Panc1 (cell line): ENCODE measurements around the gene LMAN2. TPM values are rescaled to one million over a fixed set of nuclear protein-coding genes. Genes with fewer than 3 reads are reported as not detected.

ENCODE experiments used
- ATAC-seq: fragments of 200-7000 bp; cut with Tn5 transposase; 2 replicates; pipeline ENCODE4 v1.9.1; 2020; ENCODE audit warnings: mild to moderate bottlenecking, moderate library complexity
- BruUV-seq: library from RNA; stranded (reverse); fragments of 400-500 nt; replicated peaks from 2 replicates; lab custom pipeline; 2021; lab: Mats Ljungman, UMichigan
- CTCF ChIA-PET: fragments of 300-600 bp; sonication (Branson Sonifier 250); formaldehyde crosslinking; loops from one replicate; lab custom pipeline; 2022; ENCODE audit warnings: antibody characterized with exemption; lab: Charles Lee
- POLR2A ChIA-PET: fragments of 300-600 bp; sonication (Branson Sonifier 250); formaldehyde crosslinking; loops from one replicate; lab custom pipeline; 2022; ENCODE audit warnings: antibody characterized with exemption; lab: Charles Lee
- DNase-seq: peaks from one replicate; pipeline ENCODE4 v3.0.0-alpha.2; 2010; ENCODE audit warnings: low read depth, low spot score
- H3K27ac ChIP-seq: 2 replicates; pipeline ENCODE4 v1.5.1; 2011; ENCODE audit warnings: mild to moderate bottlenecking, low read length, inconsistent platforms
- H3K27me3 ChIP-seq: fragments of 200-500 bp; sonication (Bioruptor generic); 2 replicates; pipeline ENCODE4 v1.6.0; 2014; ENCODE audit warnings: low read length, inconsistent platforms; ENCODE audit not compliant: control insufficient read depth, insufficient read depth
- H3K36me3 ChIP-seq: fragments of 200-500 bp; sonication (Bioruptor generic); 2 replicates; pipeline ENCODE4 v1.5.1; 2014; ENCODE audit warnings: inconsistent platforms, mild to moderate bottlenecking, low read length, moderate library complexity; ENCODE audit not compliant: control insufficient read depth, insufficient read depth
- H3K4me1 ChIP-seq: 2 replicates; pipeline ENCODE4 v1.5.1; 2011; ENCODE audit warnings: inconsistent platforms, mild to moderate bottlenecking, low read length, moderate library complexity; ENCODE audit not compliant: control insufficient read depth, insufficient read depth
- H3K4me3 ChIP-seq, 2 experiments: 2 replicates each; pipeline ENCODE4 v1.5.1; 2011 to 2012; ENCODE audit warnings: low read depth in 2 of 2, low read length in 2 of 2, mild to moderate bottlenecking in 2 of 2, inconsistent platforms in 1 of 2, moderate library complexity in 1 of 2
- H3K9me3 ChIP-seq: fragments of 200-500 bp; sonication (Bioruptor generic); 2 replicates; pipeline ENCODE4 v1.5.1; 2014; ENCODE audit warnings: low read depth, mild to moderate bottlenecking, inconsistent platforms, low read length, moderate library complexity; ENCODE audit not compliant: control insufficient read depth, insufficient read depth
- POLR2AphosphoS5 ChIP-seq: IDR thresholded peaks from 2 replicates; pipeline ENCODE4 v1.6.1; 2012; ENCODE audit warnings: mild to moderate bottlenecking, low read depth, low read length, moderate library complexity
- SIN3A ChIP-seq: IDR thresholded peaks from 2 replicates; pipeline ENCODE4 v1.6.1; 2012; ENCODE audit warnings: low read depth, mild to moderate bottlenecking, low read length, moderate library complexity, borderline replicate concordance; ENCODE audit not compliant: insufficient read depth
- TCF7L2 ChIP-seq: IDR thresholded peaks from 2 replicates; pipeline ENCODE4 v1.6.1; 2011; ENCODE audit warnings: mild to moderate bottlenecking, low read depth, low read length, inconsistent platforms
- in situ Hi-C: cut with HindIII; loops from 2 replicates; pipeline ENCODE4 v1.10.0; 2016; ENCODE audit warnings: low sequenced_read_pairs, low pct_unique_long_range_greater_than_20kb
- intact Hi-C: fragments of 100-400 bp; cut with micrococcal nuclease; formaldehyde crosslinking; loops from one replicate; pipeline ENCODE4 v1.10.0; 2022; ENCODE audit not compliant: unreplicated experiment
- total RNA-seq: library from RNA; stranded (reverse); gene quantifications from one replicate; pipeline ENCODE4 v1.2.1, GENCODE V29; 2021; ENCODE audit not compliant: unreplicated experiment
- TF ChIP-seq, protein P1 (sequence below): fragments of 450-650 bp; IDR thresholded peaks from 2 replicates; pipeline ENCODE4 v1.5.1; 2017; ENCODE audit warnings: mild to moderate bottlenecking
- TF ChIP-seq, protein P2 (sequence below), 2 experiments: IDR thresholded peaks; 2 replicates each; pipeline ENCODE4 v1.6.1; 2011 to 2012; ENCODE audit warnings: low read depth in 2 of 2, control low read depth in 1 of 2, low read length in 1 of 2, mild to moderate bottlenecking in 1 of 2, moderate library complexity in 1 of 2; ENCODE audit not compliant: insufficient read depth in 1 of 2

LMAN2 gene
- total RNA-seq, 1 experiment from 2014 or later = 140 TPM

DNA sequence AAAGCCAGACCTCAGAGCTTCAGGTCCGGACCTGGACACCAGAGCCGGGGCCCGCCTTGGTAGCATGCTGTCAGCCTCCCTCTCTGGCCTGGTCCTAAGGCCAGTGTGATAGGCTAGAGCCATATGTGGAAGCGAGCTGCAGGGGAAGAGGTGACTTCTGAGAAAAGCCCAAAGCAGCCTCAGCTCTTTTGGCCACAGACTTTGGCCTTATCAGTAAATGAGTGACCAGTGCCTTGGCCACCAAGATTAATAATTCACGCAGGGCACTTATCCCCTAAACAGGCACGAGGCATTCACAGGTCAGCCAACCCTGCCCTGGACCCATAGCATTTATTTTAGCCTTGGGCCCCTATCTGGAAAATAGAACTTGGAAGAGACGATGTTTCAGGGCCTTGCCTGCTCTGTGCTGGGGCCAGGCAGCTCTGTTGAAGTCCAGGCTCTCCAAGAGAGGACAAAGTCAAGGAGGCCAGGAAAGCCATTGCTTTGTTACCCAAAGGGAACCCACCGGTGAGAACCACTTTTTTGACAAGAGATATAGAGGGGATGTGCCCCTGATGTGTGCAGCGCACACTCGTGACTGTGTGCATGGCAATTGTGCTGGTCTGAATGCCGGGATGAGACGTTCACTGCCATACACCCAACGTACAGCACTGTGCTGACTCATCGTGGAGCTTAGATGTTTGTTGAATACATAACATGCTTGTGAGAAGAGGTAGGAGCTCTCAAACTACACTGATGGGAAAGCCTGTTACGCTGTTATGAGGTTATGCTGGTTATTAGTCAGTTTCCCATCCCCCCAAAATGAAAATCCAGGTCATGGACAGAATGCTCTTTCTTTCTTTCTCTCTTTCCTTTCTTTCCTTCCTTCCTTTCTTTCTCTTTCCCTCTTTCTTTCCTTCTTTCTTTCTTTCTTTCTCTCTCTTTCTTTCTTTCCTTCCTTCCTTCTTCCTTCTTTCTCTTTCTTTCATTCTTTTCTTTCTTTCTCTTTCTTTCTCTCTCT lies 27.7 kb upstream of the LMAN2 start:
- ATAC-seq (peak; percentile 60), DNase-seq (no peak)
- POLR2A ChIA-PET = interaction anchor here (0.6 kb wide), 1 partner anchor 75 kb away, joined by 4 read pairs; no protein-coding TSS in a partner anchor
- Histone ChIP-seq H3K4me3 (no peak overlapping the region), H3K36me3 (no peaks in the 10 kb centered on the region), H3K27me3 (no peaks in the 10 kb centered on the region), H3K4me1 (peaks cover 4% of the 10 kb centered on the region; the same call in 1 of the 2 replicates), H3K9me3 (no peaks in the 10 kb centered on the region), H3K27ac (no peak overlapping the region; the same call in 1 of the 2 replicates)
- CTCF ChIA-PET = interaction anchor here (0.6 to 1.7 kb wide), 2 partner anchors 10 to 66 kb away, joined by 3 to 4 read pairs; no protein-coding TSS in a partner anchor
- in situ Hi-C loops = no loop called here
- intact Hi-C loops = no loop called here
- TF ChIP-seq TCF7L2 = no peak
- no peak for TF ChIP-seq SIN3A
- TF ChIP-seq, protein P1, sequence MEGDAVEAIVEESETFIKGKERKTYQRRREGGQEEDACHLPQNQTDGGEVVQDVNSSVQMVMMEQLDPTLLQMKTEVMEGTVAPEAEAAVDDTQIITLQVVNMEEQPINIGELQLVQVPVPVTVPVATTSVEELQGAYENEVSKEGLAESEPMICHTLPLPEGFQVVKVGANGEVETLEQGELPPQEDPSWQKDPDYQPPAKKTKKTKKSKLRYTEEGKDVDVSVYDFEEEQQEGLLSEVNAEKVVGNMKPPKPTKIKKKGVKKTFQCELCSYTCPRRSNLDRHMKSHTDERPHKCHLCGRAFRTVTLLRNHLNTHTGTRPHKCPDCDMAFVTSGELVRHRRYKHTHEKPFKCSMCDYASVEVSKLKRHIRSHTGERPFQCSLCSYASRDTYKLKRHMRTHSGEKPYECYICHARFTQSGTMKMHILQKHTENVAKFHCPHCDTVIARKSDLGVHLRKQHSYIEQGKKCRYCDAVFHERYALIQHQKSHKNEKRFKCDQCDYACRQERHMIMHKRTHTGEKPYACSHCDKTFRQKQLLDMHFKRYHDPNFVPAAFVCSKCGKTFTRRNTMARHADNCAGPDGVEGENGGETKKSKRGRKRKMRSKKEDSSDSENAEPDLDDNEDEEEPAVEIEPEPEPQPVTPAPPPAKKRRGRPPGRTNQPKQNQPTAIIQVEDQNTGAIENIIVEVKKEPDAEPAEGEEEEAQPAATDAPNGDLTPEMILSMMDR = no peak
- TF ChIP-seq POLR2AphosphoS5 = no peak
- TF ChIP-seq, protein P2, sequence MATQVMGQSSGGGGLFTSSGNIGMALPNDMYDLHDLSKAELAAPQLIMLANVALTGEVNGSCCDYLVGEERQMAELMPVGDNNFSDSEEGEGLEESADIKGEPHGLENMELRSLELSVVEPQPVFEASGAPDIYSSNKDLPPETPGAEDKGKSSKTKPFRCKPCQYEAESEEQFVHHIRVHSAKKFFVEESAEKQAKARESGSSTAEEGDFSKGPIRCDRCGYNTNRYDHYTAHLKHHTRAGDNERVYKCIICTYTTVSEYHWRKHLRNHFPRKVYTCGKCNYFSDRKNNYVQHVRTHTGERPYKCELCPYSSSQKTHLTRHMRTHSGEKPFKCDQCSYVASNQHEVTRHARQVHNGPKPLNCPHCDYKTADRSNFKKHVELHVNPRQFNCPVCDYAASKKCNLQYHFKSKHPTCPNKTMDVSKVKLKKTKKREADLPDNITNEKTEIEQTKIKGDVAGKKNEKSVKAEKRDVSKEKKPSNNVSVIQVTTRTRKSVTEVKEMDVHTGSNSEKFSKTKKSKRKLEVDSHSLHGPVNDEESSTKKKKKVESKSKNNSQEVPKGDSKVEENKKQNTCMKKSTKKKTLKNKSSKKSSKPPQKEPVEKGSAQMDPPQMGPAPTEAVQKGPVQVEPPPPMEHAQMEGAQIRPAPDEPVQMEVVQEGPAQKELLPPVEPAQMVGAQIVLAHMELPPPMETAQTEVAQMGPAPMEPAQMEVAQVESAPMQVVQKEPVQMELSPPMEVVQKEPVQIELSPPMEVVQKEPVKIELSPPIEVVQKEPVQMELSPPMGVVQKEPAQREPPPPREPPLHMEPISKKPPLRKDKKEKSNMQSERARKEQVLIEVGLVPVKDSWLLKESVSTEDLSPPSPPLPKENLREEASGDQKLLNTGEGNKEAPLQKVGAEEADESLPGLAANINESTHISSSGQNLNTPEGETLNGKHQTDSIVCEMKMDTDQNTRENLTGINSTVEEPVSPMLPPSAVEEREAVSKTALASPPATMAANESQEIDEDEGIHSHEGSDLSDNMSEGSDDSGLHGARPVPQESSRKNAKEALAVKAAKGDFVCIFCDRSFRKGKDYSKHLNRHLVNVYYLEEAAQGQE (IDR thresholded peaks at IDR 0.05; ENCODE audit: insufficient read depth in 1 of 2, low read depth in 2 of 2, low read length in 1 of 2) = no peak
- BruUV-seq = no TSS peak

DNA sequence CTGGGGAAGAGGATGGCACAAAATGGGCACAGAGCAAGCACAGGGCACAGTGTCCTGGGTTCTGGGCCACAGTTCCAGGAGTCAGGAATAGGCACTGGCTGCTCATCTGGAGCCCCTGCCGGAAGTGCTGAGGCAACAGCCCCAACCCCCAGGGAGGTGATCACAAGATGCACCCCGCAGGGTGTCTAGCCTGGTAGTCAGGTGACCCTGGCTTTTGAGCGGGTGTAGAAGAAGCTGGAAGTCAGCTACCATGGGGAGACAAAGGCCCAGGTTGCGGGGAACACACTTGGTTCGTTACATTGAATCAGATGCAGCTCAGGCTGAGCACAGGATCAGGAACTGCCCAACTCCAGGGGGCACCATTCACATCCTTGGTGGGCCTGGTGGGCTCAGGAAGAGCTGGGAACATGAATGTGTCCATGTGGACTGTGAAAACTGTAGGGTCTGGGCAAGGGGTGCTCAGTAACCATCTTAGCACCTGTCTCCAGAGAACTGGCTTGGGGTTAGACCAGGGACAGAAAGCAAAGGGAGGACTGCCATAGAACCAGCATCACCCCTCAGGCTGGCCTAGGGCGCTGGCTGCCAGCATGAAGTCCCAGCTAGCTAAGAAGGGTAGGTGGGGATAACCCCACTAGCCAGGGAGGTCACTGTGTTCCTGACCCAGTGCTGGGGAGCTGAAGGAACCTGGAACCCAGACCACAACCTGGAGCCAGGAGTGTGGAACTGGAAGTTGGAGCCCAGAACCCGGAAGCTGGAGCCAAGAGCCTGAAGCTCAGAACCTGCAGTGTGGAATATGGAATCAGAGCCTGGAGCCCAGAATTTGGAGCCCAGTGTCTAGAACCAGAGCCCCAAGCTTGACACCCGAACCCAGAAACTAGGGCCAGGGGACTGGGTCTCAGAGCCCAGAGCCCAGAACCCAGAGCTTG lies 26.6 kb upstream of the LMAN2 start:
- no peaks in the 10 kb centered on the region for H3K27me3 ChIP-seq
- H3K36me3 ChIP-seq = no peaks in the 10 kb centered on the region
- no peak for ATAC-seq
- ChIA-PET POLR2A (interaction anchor here (0.7 kb wide), 1 partner anchor 17 kb away, joined by 5 read pairs; no protein-coding TSS in a partner anchor), CTCF (interaction anchor here (0.6 to 1.7 kb wide), 3 partner anchors 11 to 125 kb away, joined by 3 to 4 read pairs (median 4); no protein-coding TSS in a partner anchor)
- intact Hi-C loops (no loop called here), in situ Hi-C loops (no loop called here)
- TF ChIP-seq, protein P1 = no peak
- TF ChIP-seq SIN3A (no peak), POLR2AphosphoS5 (no peak), TCF7L2 (no peak)
- TF ChIP-seq, protein P2 (IDR thresholded peaks at IDR 0.05; ENCODE audit: insufficient read depth in 1 of 2, low read depth in 2 of 2, low read length in 1 of 2) = no peak
- H3K4me1 ChIP-seq = peaks cover 4% of the 10 kb centered on the region; the same call in 1 of the 2 replicates
- BruUV-seq = no TSS peak
- no peak for DNase-seq
- H3K4me3 ChIP-seq = no peak overlapping the region
- no peaks in the 10 kb centered on the region for H3K9me3 ChIP-seq
- H3K27ac ChIP-seq = no peak overlapping the region
